ENCODE results near the gene PSME2. TPM values are rescaled to one million over a fixed set of nuclear protein-coding genes. Genes with fewer than 3 reads are reported as not detected.

PSME2 gene
- polyA plus RNA-seq, 1 experiment = 165 TPM

- CTCF ChIA-PET = interaction anchor here (0.9 to 4.0 kb wide), 2 partner anchors 11 to 41 kb away, joined by 4 to 35 read pairs; partner anchors contain the start of gene IRF9
- POLR2A ChIA-PET = no interaction called here
- Histone ChIP-seq H3K4me3 (ENCODE audit: low read depth, low read length) (no peak overlapping the region), H3K27me3 (ENCODE audit: control insufficient read depth, insufficient read depth, low read length) (no peaks in the 10 kb centered on the region), H3K36me3 (ENCODE audit: control insufficient read depth, insufficient read depth, low read length) (peaks cover 28% of the 10 kb centered on the region)
- no peak for TF ChIP-seq CTCF (IDR thresholded peaks at IDR 0.05; ENCODE audit: insufficient read depth, low read depth, low read length)
- DNase-seq (ENCODE audit: low read depth) = no peak
Observed at GRCh38 chr14:24150061-24150460, 3.7 kb upstream of the PSME2 start.

- no peak overlapping the region for H3K4me3 ChIP-seq (ENCODE audit: low read depth, low read length)
- ChIA-PET CTCF (interaction anchor here (4.0 kb wide), 1 partner anchor 11 kb away, joined by 35 read pairs; the partner anchor contains the start of gene IRF9), POLR2A (no interaction called here)
- peaks cover 26% of the 10 kb centered on the region for H3K36me3 ChIP-seq (ENCODE audit: control insufficient read depth, insufficient read depth, low read length)
- no peaks in the 10 kb centered on the region for H3K27me3 ChIP-seq (ENCODE audit: control insufficient read depth, insufficient read depth, low read length)
- no peak for DNase-seq (ENCODE audit: low read depth)
- no peak for TF ChIP-seq CTCF (IDR thresholded peaks at IDR 0.05; ENCODE audit: insufficient read depth, low read depth, low read length)
Observed at GRCh38 chr14:24149302-24149969, 3.0 kb upstream of the PSME2 start.

GRCh38 chr14:24147761-24148428 lies 1.5 kb upstream of the PSME2 start:
- Histone ChIP-seq H3K36me3 (ENCODE audit: control insufficient read depth, insufficient read depth, low read length) (peaks cover 29% of the 10 kb centered on the region), H3K27me3 (ENCODE audit: control insufficient read depth, insufficient read depth, low read length) (no peaks in the 10 kb centered on the region), H3K4me3 (ENCODE audit: low read depth, low read length) (peak overlapping the region; percentile 59)
- CTCF ChIA-PET = interaction anchor here (1.4 to 3.8 kb wide), 3 partner anchors 13 to 94 kb away, joined by 4 to 39 read pairs (median 9); partner anchors contain the start of genes IRF9 and TINF2
- no peak for TF ChIP-seq CTCF (IDR thresholded peaks at IDR 0.05; ENCODE audit: insufficient read depth, low read depth, low read length)
- DNase-seq (ENCODE audit: low read depth) = no peak
- POLR2A ChIA-PET = no interaction called here

GRCh38 chr14:24146978-24147760 lies 759 bp upstream of the PSME2 start, which contains the start of gene RNF31:
Gene RNF31, plus strand, starts transcription at chr14:24147498. Its CDS starts 201 bp downstream, at chr14:24147699.
- peak within 1 kb of the TSS; percentile 59 for H3K4me3 ChIP-seq (ENCODE audit: low read depth, low read length)
- H3K36me3 ChIP-seq (ENCODE audit: control insufficient read depth, insufficient read depth, low read length) = peaks cover 28% of the 10 kb centered on the region
- POLR2A ChIA-PET = interaction anchor here (0.6 to 1.9 kb wide), 4 partner anchors 11 to 118 kb away, joined by 3 to 6 read pairs (median 5); partner anchors contain the start of genes DCAF11, IRF9, NRL and PSME1
- no peak for TF ChIP-seq CTCF (IDR thresholded peaks at IDR 0.05; ENCODE audit: insufficient read depth, low read depth, low read length)
- CTCF ChIA-PET = interaction anchor here (0.6 to 3.8 kb wide), 7 partner anchors 14 to 202 kb away, joined by 3 to 39 read pairs (median 3); partner anchors contain the start of genes CHMP4A, IRF9 and TINF2
- DNase-seq (ENCODE audit: low read depth) = peak; percentile 92
- no peaks in the 10 kb centered on the region for H3K27me3 ChIP-seq (ENCODE audit: control insufficient read depth, insufficient read depth, low read length)

Data from BJ (cell line).